MV-4-11 (cell line): Measurements from ENCODE around the gene FAM20A.

Experiments used
- DNase-seq: peaks from one replicate; lab custom pipeline; 2025; lab: John Stamatoyannopoulos, UW

FAM20A gene

DNA sequence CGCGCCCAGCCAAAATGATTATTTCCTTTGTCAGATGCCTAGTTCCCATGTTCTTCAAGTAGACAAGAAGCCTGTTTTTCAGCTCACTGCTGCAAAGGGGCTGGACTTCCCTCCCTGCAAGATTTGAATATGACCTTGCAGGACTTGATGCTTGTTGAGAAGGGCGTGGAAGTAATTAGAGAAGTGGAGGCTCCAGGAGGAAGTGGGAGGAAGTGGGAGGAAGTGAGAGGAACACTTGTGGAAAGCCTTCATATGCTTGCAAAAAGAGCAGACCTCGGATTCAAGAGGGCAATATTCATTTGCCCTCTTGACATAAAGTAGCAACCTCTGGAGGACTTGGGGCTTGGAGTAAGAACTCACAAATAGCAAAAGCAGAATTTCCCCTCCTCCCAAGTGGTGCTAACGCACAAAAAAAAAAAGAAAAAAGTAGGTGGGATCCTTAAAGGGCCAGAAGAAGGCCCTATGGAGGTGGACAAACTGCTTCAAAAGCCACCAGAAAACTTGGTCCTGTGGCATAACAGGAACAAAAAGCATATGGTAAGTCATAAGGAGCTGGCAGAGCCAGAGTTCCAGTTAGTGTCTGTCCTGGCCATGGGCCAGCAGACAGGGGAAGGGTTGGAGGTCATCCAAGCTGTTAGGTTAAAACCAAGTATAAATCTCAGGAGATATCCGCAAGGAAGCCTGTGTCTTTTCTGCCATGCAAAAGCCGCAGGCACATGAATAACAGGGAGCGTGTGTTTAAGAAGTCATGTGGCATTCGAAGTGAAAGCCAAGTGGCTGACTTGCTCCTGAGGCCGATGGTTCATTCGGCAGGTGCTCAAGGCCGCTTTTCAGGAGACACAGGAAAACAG, 109.6 kb downstream of the FAM20A start:
- DNase-seq = peak; percentile 97

GRCh38 chr17:68489919-68490318, 111.2 kb downstream of the FAM20A start:
- DNase-seq = no peak
